SHP77 (cell line): ENCODE data around the gene SCAMP1.
"Not testable (repeated sequence)": the region's sequence is repeated elsewhere in the genome, so short reads cannot be mapped to it uniquely, and the experiment has no call there.

Experiments used
- DNase-seq, 2 experiments: peaks; one replicate each; lab custom pipeline; 2025; lab: John Stamatoyannopoulos, UW

The SCAMP1 gene

DNA sequence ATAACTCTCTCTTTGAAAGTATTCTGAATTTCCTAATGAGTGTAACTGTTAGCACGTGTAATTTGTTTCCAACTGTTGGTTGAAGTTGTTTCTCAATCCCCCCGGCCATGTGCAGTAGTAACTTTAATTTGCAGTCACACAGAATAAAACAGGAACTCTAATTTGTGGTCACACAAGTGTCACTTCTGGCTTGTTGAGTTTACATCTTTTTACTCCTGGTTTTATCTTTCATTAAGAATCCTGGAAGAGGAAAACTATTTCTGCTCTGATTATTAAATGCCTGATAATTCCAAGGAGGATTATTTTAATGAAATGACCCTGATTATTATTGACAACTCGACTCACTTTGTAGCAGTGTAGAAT, 1.2 kb downstream of the SCAMP1 start:
- DNase-seq = no peak

GRCh38 chr5:78362220-78362619, 1.8 kb downstream of the SCAMP1 start:
- no peak for DNase-seq

DNA sequence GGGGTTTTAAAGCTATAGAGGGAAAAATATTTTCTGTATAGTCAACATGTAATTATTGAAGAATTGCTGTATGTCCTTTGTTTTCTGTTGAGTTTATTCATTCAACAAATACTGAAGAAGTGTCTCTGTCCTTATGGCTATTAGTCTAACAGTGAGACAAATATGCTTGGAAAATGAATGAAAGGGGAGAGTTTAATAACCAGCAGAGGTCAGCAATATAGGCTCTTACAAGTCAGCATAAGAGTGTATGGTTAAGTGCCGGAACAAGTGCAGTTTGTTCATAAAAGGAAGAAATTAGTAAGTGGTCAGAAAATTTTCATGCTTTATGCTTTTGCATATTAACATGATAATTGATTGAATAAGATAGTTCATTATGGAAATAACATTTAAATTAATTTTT, 3.6 kb downstream of the SCAMP1 start:
- DNase-seq = no peak

GRCh38 chr5:78367318-78367991, 7.0 kb downstream of the SCAMP1 start:
- DNase-seq = no peak

DNA sequence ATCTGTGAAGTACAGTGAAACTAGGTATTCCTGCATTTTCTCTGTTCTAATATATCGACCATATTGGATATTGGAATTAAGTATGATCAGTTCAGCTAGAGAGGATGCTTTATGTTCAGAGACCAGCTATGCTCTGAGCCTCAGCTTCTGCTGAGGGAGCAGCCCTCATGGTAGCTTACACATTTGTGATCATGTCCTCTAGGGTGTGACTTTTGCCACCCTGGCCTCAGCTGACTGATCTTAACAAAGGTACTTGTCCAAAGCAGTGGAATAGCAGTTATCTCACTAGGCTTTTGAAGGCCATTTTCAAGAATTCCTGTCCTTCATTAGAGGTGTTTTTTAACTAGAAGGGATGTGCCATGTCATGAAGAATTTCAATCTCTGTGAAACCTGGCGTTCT, 9.3 kb downstream of the SCAMP1 start:
- no peak for DNase-seq

DNA sequence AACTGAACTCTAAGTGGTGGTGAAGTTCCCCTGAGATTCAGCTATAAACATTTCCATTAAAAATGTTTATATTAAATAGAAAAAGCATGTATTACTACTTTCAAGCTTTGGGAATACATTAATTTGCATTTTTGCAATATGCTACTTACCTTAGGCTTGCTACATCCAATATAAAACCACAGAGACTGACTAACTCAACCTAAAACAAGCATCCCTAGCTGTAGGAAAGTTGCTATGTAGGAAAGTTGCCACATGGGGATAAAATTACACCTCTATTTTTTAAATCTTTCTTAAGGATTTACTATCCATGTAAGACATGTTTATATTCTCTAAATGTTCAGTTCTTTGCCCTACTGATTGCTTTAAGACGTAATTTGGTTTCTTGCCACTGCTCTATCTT, 12.8 kb downstream of the SCAMP1 start:
- DNase-seq = no peak

DNA sequence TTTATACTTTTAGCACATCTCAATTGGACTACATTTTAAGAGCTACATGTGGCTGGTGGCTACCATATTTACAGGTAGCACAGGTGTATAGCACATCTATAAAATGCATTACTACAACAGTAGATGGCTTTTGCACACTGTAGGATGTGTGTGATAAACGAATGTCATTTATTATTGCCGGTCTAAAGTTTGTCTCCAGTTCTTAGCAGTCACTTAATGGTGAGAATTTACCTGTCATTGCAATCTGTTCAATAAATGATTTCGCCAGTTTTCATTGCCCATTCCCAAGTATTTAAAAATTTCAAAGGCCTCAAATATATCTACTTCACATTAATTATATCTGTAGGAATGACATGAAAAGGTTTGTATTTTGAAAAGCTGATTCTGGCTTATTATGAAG, 15.9 kb downstream of the SCAMP1 start:
- no peak for DNase-seq

- DNase-seq = no peak
These were observed 16.8 kb downstream of the SCAMP1 start for GRCh38 chr5:78377056-78377717.

DNA sequence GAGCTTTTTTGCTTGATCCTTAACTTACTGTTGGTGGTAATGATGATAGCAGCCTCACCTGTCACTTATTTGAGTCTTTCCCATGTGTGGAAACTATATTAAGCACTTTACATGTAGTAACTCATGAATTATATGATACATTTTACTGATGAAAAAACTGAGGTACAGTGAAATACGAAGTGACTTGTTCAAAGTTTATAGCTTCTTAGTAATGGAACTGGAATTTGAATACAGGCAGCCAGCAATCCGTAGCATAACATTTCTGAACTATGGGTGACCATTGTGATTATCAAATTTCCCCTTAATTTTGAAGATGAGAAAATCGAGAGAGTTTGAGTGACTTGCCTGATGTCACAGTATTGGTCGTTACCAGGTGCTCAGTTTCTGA, 17.3 kb downstream of the SCAMP1 start:
- no peak for DNase-seq

DNA sequence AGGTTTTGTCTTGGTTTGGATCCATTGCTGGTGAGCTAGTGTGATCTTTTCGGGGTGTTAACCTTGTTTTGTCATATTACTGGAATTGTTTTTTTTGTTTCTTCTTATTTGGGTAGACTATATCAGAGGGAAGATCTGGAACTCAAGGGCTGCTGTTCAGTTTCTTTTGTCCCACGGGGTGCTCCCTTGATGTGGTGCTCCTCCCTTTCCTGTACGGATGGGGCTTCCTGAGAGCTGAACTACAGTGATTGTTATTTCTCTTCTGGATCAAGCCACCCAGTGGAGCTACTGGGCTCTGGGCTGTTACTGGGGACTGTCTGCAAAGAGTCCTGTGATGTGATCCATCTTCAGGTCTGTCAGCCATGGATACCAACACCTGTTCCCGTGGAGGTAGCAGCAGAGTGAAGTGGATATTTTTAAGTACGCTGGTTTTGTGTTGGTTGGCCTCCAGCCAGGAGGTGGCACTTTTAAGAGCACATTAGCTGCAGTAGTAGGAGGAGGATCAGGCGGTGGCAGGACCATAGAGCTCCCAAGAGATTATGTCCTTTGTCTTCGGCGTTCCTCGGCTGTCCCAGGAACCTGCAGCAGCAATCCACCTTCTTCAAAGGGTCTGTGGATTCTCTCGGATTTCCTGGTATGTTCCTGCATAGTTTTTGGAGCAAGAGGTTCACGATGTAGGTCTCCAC, 27.2 kb downstream of the SCAMP1 start:
- peak; percentile 57 to 65 for DNase-seq

DNA sequence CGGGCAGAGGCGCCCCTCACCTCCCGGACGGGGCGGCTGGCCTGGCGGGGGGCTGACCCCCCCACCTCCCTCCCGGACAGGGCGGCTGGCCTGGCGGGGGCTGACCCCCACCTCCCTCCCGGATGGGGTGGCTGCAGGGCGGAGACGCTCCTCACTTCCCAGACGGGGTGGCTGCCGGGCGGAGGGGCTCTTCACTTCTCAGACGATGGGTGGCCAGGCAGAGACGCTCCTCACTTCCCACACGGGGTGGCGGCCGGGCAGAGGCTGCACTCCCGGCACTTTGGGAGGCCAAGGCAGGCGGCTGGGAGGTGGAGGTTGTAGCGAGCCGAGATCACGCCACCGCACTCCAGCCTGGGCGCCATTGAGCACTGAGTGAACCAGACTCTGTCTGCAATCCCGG, 30.9 kb downstream of the SCAMP1 start:
- DNase-seq = not testable (repeated sequence)

GRCh38 chr5:78397831-78398230, 37.4 kb downstream of the SCAMP1 start:
- DNase-seq = no peak

GRCh38 chr5:78399116-78399515, 38.7 kb downstream of the SCAMP1 start:
- no peak for DNase-seq

DNA sequence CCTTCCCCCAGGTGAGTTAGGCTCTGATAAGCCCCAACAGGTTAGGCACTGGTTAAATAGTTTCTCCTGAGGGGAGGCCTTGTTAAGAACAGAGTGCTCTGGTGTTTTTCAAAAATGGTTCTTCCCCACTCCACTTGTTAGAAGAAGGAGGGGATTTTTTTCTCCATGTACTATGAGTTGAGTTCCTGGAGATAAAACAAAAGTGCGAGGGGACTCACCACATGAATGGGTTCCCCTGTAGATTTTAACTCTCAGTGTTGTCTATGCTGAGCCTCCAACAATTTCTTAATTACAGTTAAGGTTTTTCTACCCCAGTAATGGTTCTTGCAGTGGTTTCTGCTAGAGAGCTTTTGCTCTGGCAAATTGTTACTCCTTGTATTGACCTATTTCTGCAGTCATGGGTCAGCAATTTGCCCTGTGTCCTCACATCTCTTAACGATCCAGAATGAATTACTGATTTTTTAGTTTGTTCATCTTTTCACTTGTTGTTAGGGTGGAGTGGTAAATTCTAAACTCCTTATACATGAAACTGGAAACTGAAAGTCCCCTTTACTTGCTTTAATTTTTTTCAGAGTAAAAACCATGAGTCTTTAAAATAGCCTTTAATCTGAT, 44.4 kb downstream of the SCAMP1 start:
- no peak for DNase-seq

DNA sequence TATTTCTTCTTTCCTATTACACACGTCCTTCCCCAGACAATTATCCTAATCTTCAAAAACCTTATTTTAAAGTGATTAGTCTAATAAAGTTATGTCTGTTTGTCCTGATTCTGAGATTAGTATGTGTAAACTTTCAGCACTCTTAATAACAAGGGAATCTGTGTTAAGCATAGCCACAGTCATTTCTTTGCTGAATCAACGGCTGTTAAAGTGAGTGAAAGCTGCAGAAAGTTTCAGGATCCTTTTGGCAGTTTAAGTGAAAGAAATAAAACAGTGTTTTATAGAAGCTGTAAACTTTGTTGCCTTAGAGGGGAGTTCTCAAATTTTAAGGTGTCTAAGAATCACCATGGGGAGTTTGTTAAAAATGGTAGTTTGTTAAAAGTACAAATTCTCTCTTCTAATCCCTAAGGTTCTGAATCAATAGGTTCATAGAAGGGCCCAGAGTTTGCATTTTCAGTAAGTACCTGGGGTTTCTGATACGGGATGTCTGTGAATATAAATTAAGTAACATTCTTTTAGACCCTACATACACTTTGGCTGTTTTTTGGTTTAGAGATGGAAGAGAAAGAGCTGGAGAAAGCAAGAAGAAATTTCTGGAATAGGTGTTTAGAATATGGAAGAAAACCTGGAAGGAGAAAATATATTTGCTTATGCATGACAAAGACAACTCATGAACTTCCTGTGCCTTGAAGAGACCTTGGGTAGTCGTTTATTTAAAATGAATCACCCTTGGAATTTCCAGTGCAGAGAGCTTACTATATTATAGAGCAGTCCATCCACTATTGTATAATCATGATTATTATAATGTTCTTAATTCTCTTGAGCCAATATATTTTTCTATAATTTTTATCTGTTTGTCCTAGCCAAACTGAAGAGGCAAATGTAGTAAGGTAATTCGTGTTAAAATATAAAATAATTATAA, 45.7 kb downstream of the SCAMP1 start:
- no peak for DNase-seq

DNA sequence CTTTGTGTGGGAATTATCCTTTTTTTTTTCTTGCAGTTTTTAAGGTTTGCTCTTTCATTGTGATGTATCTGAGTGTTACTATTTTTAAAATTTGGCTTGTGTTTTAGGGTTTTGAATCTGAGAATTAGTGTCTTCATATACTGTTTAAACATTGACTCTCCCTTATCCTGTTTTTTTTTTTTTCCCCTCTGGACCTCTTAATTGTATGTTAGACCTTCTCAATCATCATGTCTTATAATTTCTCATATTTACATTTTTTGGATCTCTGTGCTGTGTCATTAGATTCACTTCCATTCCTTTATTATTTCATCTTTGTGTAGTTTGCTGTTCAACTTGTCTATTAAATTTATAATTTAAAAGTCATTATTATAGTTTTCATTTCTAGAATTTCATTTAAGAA, 47.0 kb downstream of the SCAMP1 start:
- no peak for DNase-seq

DNA sequence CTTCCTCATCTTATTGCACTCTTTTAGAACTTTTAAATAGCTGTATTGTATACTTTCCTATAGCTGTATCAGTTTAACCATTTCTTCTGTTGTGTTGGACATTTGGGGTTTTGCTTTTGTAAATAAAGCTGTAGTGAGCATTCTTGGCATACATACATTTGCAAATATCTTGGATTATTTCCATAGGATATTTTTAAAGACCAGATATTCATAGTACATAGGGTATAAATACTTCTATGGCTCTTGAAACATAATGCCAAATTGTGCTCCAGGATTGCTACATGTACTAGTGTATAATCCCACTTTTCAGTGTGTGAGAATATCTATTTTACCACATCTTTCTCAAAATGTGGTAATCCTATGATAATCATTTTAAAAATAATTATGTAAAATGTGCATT, 51.2 kb downstream of the SCAMP1 start:
- DNase-seq = no peak

- DNase-seq = no peak
These were observed 56.4 kb downstream of the SCAMP1 start for GRCh38 chr5:78416677-78417425.

- no peak for DNase-seq
These were observed 59.0 kb downstream of the SCAMP1 start for GRCh38 chr5:78419396-78419795.

- DNase-seq = no peak
These were observed 60.1 kb downstream of the SCAMP1 start for GRCh38 chr5:78420548-78420947.

- no peak for DNase-seq
These were observed 64.2 kb downstream of the SCAMP1 start for GRCh38 chr5:78424665-78425064.
